HEK293T (cell line): ENCODE results near the gene LTBP2.

ENCODE experiments used
- CTCF ChIA-PET: fragments of 350-600 bp; formaldehyde crosslinking; extraction: SDS; loops from one replicate; lab custom pipeline; 2021; ENCODE audit warnings: antibody characterized with exemption, inconsistent platforms; lab: Yijun Ruan, JAX
- POLR2A ChIA-PET: fragments of 350-600 bp; formaldehyde crosslinking; extraction: SDS; loops from one replicate; lab custom pipeline; 2020; ENCODE audit warnings: antibody characterized with exemption, inconsistent platforms; lab: Yijun Ruan, JAX
- DNase-seq: peaks from one replicate; pipeline ENCODE4 v3.0.0; 2012; ENCODE audit warnings: mixed read lengths; ENCODE audit errors: extremely low spot score
- ARNT ChIP-seq: fragments of 450-650 bp; IDR thresholded peaks from 2 replicates; pipeline ENCODE4 v1.6.1; 2017; ENCODE audit warnings: mild to moderate bottlenecking
- BHLHE40 ChIP-seq: fragments of 450-650 bp; IDR thresholded peaks from 2 replicates; pipeline ENCODE4 v1.6.1; 2016; ENCODE audit warnings: mild to moderate bottlenecking, moderate library complexity, borderline replicate concordance
- CTBP1 ChIP-seq: fragments of 450-650 bp; IDR thresholded peaks from 2 replicates; pipeline ENCODE4 v1.6.1; 2016; ENCODE audit warnings: borderline replicate concordance
- ELF4 ChIP-seq: fragments of 450-650 bp; IDR thresholded peaks from 2 replicates; pipeline ENCODE4 v1.6.1; 2017; ENCODE audit warnings: antibody characterized with exemption
- FOXA1 ChIP-seq: fragments of 450-650 bp; IDR thresholded peaks from 2 replicates; pipeline ENCODE4 v1.6.1; 2016; ENCODE audit warnings: mild to moderate bottlenecking
- FOXK2 ChIP-seq: fragments of 450-650 bp; IDR thresholded peaks from 2 replicates; pipeline ENCODE4 v1.6.1; 2016; ENCODE audit warnings: mild to moderate bottlenecking
- FOXM1 ChIP-seq: fragments of 450-650 bp; IDR thresholded peaks from 2 replicates; pipeline ENCODE4 v1.6.1; 2017; ENCODE audit warnings: mild to moderate bottlenecking, borderline replicate concordance
- HDGF ChIP-seq: fragments of 450-650 bp; IDR thresholded peaks from 2 replicates; pipeline ENCODE4 v1.6.1; 2017; ENCODE audit warnings: antibody characterized with exemption, borderline replicate concordance
- L3MBTL2 ChIP-seq: fragments of 450-650 bp; conservative IDR thresholded peaks from 2 replicates; pipeline ENCODE4 v1.6.1; 2016; ENCODE audit warnings: mild to moderate bottlenecking
- LEF1 ChIP-seq: fragments of 450-650 bp; IDR thresholded peaks from 2 replicates; pipeline ENCODE4 v1.6.1; 2017; ENCODE audit warnings: mild to moderate bottlenecking, borderline replicate concordance
- NFRKB ChIP-seq: fragments of 450-650 bp; IDR thresholded peaks from 2 replicates; pipeline ENCODE4 v1.6.1; 2016; ENCODE audit warnings: mild to moderate bottlenecking, moderate library complexity
- PKNOX1 ChIP-seq: fragments of 450-650 bp; IDR thresholded peaks from 2 replicates; pipeline ENCODE4 v1.6.1; 2016
- SP1 ChIP-seq: fragments of 450-650 bp; IDR thresholded peaks from 2 replicates; pipeline ENCODE4 v1.6.1; 2017
- SUZ12 ChIP-seq: fragments of 450-650 bp; IDR thresholded peaks from 2 replicates; pipeline ENCODE4 v1.6.1; 2016; ENCODE audit warnings: mild to moderate bottlenecking
- TARDBP ChIP-seq: fragments of 450-650 bp; IDR thresholded peaks from 2 replicates; pipeline ENCODE4 v1.6.1; 2016
- ZNF384 ChIP-seq: fragments of 450-650 bp; IDR thresholded peaks from 2 replicates; pipeline ENCODE4 v1.6.1; 2016

Gene LTBP2

GRCh38 chr14:74502236-74503019 is 109.6 kb downstream of the LTBP2 start:
- peak; percentile 59 for DNase-seq
- ChIA-PET CTCF (interaction anchor here (0.6 to 1.9 kb wide), 5 partner anchors 9 to 102 kb away, joined by 3 to 11 read pairs (median 4); partner anchors contain the start of genes ISCA2 and NPC2), POLR2A (interaction anchor here (1.4 kb wide), 1 partner anchor 9 kb away, joined by 5 read pairs; the partner anchor contains the start of genes ISCA2 and NPC2)
- TF ChIP-seq ZNF384 (no peak), FOXM1 (no peak), L3MBTL2 (no peak), ARNT (no peak), CTBP1 (no peak), ELF4 (no peak), NFRKB (no peak), FOXA1 (no peak), TARDBP (no peak), BHLHE40 (no peak), HDGF (no peak), SUZ12 (no peak), LEF1 (no peak), SP1 (no peak), PKNOX1 (no peak), FOXK2 (no peak)

GRCh38 chr14:74501691-74502090 is 110.3 kb downstream of the LTBP2 start:
- no peak for DNase-seq
- ChIA-PET POLR2A (interaction anchor here (1.4 kb wide), 1 partner anchor 9 kb away, joined by 5 read pairs; the partner anchor contains the start of genes ISCA2 and NPC2), CTCF (interaction anchor here (1.9 kb wide), 1 partner anchor 9 kb away, joined by 11 read pairs; the partner anchor contains the start of genes ISCA2 and NPC2)
- TF ChIP-seq FOXK2 (no peak), ARNT (no peak), BHLHE40 (no peak), CTBP1 (no peak), FOXA1 (no peak), ZNF384 (no peak), SUZ12 (no peak), FOXM1 (no peak), ELF4 (no peak), L3MBTL2 (no peak), NFRKB (no peak), HDGF (no peak), TARDBP (no peak), PKNOX1 (no peak), SP1 (no peak), LEF1 (no peak)

GRCh38 chr14:74501135-74501614 is 110.9 kb downstream of the LTBP2 start:
- peak; percentile 71 for DNase-seq
- TF ChIP-seq ZNF384: no peak
- TF ChIP-seq LEF1: no peak
- TF ChIP-seq FOXA1: no peak
- TF ChIP-seq BHLHE40: no peak
- no peak for TF ChIP-seq ARNT
- no peak for TF ChIP-seq ELF4
- no peak for TF ChIP-seq FOXM1
- no peak for TF ChIP-seq L3MBTL2
- TF ChIP-seq SP1: no peak
- TF ChIP-seq PKNOX1: no peak
- TF ChIP-seq SUZ12: no peak
- no peak for TF ChIP-seq NFRKB
- no peak for TF ChIP-seq HDGF
- TF ChIP-seq FOXK2: no peak
- no peak for TF ChIP-seq CTBP1
- TF ChIP-seq TARDBP: no peak
- POLR2A ChIA-PET: no interaction called here
- CTCF ChIA-PET: interaction anchor here (1.2 kb wide), 1 partner anchor 11 kb away, joined by 6 read pairs; no protein-coding TSS in a partner anchor

- POLR2A ChIA-PET: interaction anchor here (1.1 to 1.8 kb wide), 2 partner anchors 8 to 30 kb away, joined by 3 read pairs; no protein-coding TSS in a partner anchor
- DNase-seq: no peak
- CTCF ChIA-PET: interaction anchor here (0.8 to 1.2 kb wide), 2 partner anchors 12 to 382 kb away, joined by 3 to 6 read pairs; no protein-coding TSS in a partner anchor
- no peak for TF ChIP-seq LEF1
- no peak for TF ChIP-seq NFRKB
- TF ChIP-seq ELF4: no peak
- TF ChIP-seq SP1: no peak
- no peak for TF ChIP-seq ARNT
- no peak for TF ChIP-seq ZNF384
- TF ChIP-seq BHLHE40: no peak
- TF ChIP-seq FOXM1: no peak
- TF ChIP-seq L3MBTL2: no peak
- no peak for TF ChIP-seq CTBP1
Measured at GRCh38 chr14:74500417-74501134, 111.5 kb downstream of the LTBP2 start.

GRCh38 chr14:74495356-74495755 is 116.7 kb downstream of the LTBP2 start:
- CTCF ChIA-PET: no interaction called here
- DNase-seq: no peak
- POLR2A ChIA-PET: no interaction called here
- TF ChIP-seq PKNOX1: no peak
- no peak for TF ChIP-seq LEF1
- no peak for TF ChIP-seq FOXK2
- no peak for TF ChIP-seq ARNT
- TF ChIP-seq FOXM1: no peak
- TF ChIP-seq CTBP1: no peak
- no peak for TF ChIP-seq TARDBP
- TF ChIP-seq ELF4: no peak
- TF ChIP-seq SUZ12: no peak
- no peak for TF ChIP-seq HDGF
- TF ChIP-seq L3MBTL2: no peak
- TF ChIP-seq NFRKB: no peak
- no peak for TF ChIP-seq FOXA1
- TF ChIP-seq ZNF384: no peak
- no peak for TF ChIP-seq BHLHE40
- no peak for TF ChIP-seq SP1
